Measurements from ENCODE around the gene USP7.

USP7 gene

GRCh38 chr16:8950580-8951077, 13.1 kb downstream of the USP7 start:
- no peak for DNase-seq

- no peak for DNase-seq
Observed at GRCh38 chr16:8949536-8950418, 13.9 kb downstream of the USP7 start.

GRCh38 chr16:8948831-8949230, 14.9 kb downstream of the USP7 start:
- no peak for DNase-seq

GRCh38 chr16:8948069-8948593, 15.6 kb downstream of the USP7 start:
- DNase-seq, result no peak

- no peak for DNase-seq
Observed at GRCh38 chr16:8946544-8946943, 17.2 kb downstream of the USP7 start.

- no peak for DNase-seq
Observed at GRCh38 chr16:8945626-8946296, 17.9 kb downstream of the USP7 start.

GRCh38 chr16:8943966-8944759, 19.5 kb downstream of the USP7 start:
- no peak for DNase-seq

- DNase-seq, result no peak
Observed at GRCh38 chr16:8943001-8943763, 20.5 kb downstream of the USP7 start.

- DNase-seq, result no peak
Observed at GRCh38 chr16:8941718-8942344, 21.9 kb downstream of the USP7 start.

GRCh38 chr16:8937803-8938202, 25.9 kb downstream of the USP7 start:
- DNase-seq, result no peak

- DNase-seq, result peak; percentile 48
Observed at GRCh38 chr16:8936421-8936820, 27.3 kb downstream of the USP7 start.

GRCh38 chr16:8935989-8936388, 27.7 kb downstream of the USP7 start:
- peak; percentile 19 for DNase-seq

- no peak for DNase-seq
Observed at GRCh38 chr16:8934601-8935000, 29.1 kb downstream of the USP7 start.

- DNase-seq, result no peak
Observed at GRCh38 chr16:8931859-8932258, 31.8 kb downstream of the USP7 start.

GRCh38 chr16:8929086-8929748, 34.5 kb downstream of the USP7 start:
- no peak for DNase-seq

GRCh38 chr16:8928467-8928957, 35.2 kb downstream of the USP7 start:
- DNase-seq, result no peak

GRCh38 chr16:8926827-8927226, 36.9 kb downstream of the USP7 start:
- DNase-seq, result no peak

GRCh38 chr16:8925455-8925854, 38.3 kb downstream of the USP7 start:
- no peak for DNase-seq

GRCh38 chr16:8924214-8924613, 39.5 kb downstream of the USP7 start:
- DNase-seq, result no peak

GRCh38 chr16:8923199-8923598, 40.5 kb downstream of the USP7 start:
- DNase-seq, result no peak
